Measurements from ENCODE around the gene GJA5. TPM values are rescaled to one million over a fixed set of nuclear protein-coding genes. Genes with fewer than 3 reads are reported as not detected.

The GJA5 gene
- total RNA-seq, 1 donor from 2014 or later: 0.27 TPM

DNA sequence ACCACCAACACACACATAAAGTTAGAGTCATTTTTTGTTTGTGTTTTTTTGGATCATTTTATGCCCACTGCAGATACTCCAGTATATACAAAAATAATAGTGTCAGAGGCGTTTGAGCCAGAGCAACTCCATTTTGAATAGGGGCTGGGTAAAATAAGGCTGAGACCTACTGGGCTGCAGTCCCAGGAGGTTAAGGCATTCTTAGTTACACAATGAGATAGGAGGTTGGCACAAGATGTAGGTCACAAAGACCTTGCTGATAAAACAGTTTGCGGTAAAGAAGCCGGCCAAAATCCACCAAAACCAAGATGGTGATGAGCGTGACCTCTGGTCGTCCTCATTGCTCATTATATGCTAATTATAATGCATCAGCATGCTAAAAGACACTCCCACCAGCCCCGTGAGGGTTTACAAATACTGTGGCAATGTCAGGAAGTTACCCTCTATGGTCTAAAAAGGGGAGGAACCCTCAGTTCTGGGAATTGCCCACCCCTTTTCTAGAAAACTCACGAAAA lies 40.6 kb downstream of the GJA5 start:
- H3K79me2 ChIP-seq (ENCODE audit: insufficient read depth, low read length): no peaks in the 10 kb centered on the region
- TF ChIP-seq EZH2 (IDR thresholded peaks at IDR 0.05; ENCODE audit: insufficient read depth, low read length): no peak
- TF ChIP-seq, protein P1, sequence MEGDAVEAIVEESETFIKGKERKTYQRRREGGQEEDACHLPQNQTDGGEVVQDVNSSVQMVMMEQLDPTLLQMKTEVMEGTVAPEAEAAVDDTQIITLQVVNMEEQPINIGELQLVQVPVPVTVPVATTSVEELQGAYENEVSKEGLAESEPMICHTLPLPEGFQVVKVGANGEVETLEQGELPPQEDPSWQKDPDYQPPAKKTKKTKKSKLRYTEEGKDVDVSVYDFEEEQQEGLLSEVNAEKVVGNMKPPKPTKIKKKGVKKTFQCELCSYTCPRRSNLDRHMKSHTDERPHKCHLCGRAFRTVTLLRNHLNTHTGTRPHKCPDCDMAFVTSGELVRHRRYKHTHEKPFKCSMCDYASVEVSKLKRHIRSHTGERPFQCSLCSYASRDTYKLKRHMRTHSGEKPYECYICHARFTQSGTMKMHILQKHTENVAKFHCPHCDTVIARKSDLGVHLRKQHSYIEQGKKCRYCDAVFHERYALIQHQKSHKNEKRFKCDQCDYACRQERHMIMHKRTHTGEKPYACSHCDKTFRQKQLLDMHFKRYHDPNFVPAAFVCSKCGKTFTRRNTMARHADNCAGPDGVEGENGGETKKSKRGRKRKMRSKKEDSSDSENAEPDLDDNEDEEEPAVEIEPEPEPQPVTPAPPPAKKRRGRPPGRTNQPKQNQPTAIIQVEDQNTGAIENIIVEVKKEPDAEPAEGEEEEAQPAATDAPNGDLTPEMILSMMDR (IDR thresholded peaks at IDR 0.05; ENCODE audit: insufficient read depth, low read depth, low read length): no peak
- H3K9ac ChIP-seq (ENCODE audit: low read length): no peak overlapping the region
- H3K4me1 Mint-ChIP-seq (ENCODE audit: low read depth, unreplicated experiment): no peaks in the 10 kb centered on the region
- H3K27me3 Mint-ChIP-seq (ENCODE audit: low read depth, unreplicated experiment): peaks cover 29% of the 10 kb centered on the region
- no peaks in the 10 kb centered on the region for H4K20me1 ChIP-seq (ENCODE audit: insufficient read depth, low read length)
- no peaks in the 10 kb centered on the region for H3K27me3 ChIP-seq (ENCODE audit: insufficient read depth, low read length)
- H3K4me3 Mint-ChIP-seq (ENCODE audit: unreplicated experiment): no peak overlapping the region
- no peak overlapping the region for H3K4me3 ChIP-seq (ENCODE audit: insufficient read depth, low read depth, low read length)
- H3K36me3 ChIP-seq (ENCODE audit: insufficient read depth, low read length): no peaks in the 10 kb centered on the region
- H3K36me3 Mint-ChIP-seq (ENCODE audit: low read depth, unreplicated experiment): no peaks in the 10 kb centered on the region
- no peaks in the 10 kb centered on the region for H3K9me3 ChIP-seq (ENCODE audit: insufficient read depth, low read depth, low read length)
- H3K27ac Mint-ChIP-seq (ENCODE audit: unreplicated experiment): no peak overlapping the region
- no peaks in the 10 kb centered on the region for H3K9me3 Mint-ChIP-seq (ENCODE audit: unreplicated experiment)
- FAIRE-seq: no peak
- no peak overlapping the region for H3K27ac ChIP-seq (ENCODE audit: low read depth, low read length)
- no peak overlapping the region for H2AFZ ChIP-seq (ENCODE audit: low read depth, low read length)
- H3K4me2 ChIP-seq (ENCODE audit: low read length): no peak overlapping the region
- no peak for DNase-seq (ENCODE audit: low read depth)
- no peaks in the 10 kb centered on the region for H3K4me1 ChIP-seq (ENCODE audit: insufficient read depth, low read length)

DNA sequence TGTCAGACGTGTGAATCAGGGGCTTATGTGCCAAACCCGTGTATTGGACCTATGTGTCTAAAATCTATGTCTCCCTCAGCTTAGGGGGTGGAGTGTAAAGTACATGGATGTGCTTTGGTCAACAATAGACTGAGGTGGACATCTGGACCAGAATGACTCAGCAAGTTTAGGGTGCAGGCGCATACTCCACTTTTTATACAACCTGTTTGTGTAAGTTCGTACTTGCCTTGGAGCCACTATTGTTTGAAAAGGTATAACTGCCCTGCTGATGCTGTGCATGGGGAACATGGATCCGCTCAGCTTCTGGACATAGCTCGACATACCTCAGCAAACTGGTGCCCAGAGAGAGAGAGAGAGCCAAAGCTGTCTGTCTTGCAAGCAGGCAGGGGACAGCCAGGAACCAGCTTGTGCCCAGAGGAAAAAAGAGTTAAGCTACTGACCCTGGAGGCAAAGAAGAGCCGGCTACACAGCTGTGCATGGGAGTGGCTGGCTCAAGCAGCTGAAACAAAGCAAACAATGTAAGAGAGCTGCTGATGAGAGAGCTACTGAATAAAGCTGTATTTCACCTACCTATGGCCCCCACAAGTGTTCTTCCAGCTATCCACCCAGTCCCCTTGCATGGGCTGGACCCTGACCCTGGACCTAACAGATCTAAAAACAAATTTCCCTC lies 41.2 kb downstream of the GJA5 start:
- Histone ChIP-seq H3K4me2 (ENCODE audit: low read length) (no peak overlapping the region), H3K9ac (ENCODE audit: low read length) (no peak overlapping the region), H3K4me3 (ENCODE audit: insufficient read depth, low read depth, low read length) (no peak overlapping the region), H4K20me1 (ENCODE audit: insufficient read depth, low read length) (no peaks in the 10 kb centered on the region), H3K36me3 (ENCODE audit: insufficient read depth, low read length) (no peaks in the 10 kb centered on the region), H3K27me3 (ENCODE audit: insufficient read depth, low read length) (no peaks in the 10 kb centered on the region), H3K4me1 (ENCODE audit: insufficient read depth, low read length) (no peaks in the 10 kb centered on the region), H3K27ac (ENCODE audit: low read depth, low read length) (no peak overlapping the region), H3K79me2 (ENCODE audit: insufficient read depth, low read length) (no peaks in the 10 kb centered on the region), H3K9me3 (ENCODE audit: insufficient read depth, low read depth, low read length) (no peaks in the 10 kb centered on the region), H2AFZ (ENCODE audit: low read depth, low read length) (no peak overlapping the region)
- no peaks in the 10 kb centered on the region for H3K36me3 Mint-ChIP-seq (ENCODE audit: low read depth, unreplicated experiment)
- no peaks in the 10 kb centered on the region for H3K4me1 Mint-ChIP-seq (ENCODE audit: low read depth, unreplicated experiment)
- H3K4me3 Mint-ChIP-seq (ENCODE audit: unreplicated experiment): no peak overlapping the region
- DNase-seq (ENCODE audit: low read depth) (no peak), FAIRE-seq (no peak)
- H3K27ac Mint-ChIP-seq (ENCODE audit: unreplicated experiment): no peak overlapping the region
- H3K9me3 Mint-ChIP-seq (ENCODE audit: unreplicated experiment): no peaks in the 10 kb centered on the region
- TF ChIP-seq, protein P1 (IDR thresholded peaks at IDR 0.05; ENCODE audit: insufficient read depth, low read depth, low read length): no peak
- no peak for TF ChIP-seq EZH2 (IDR thresholded peaks at IDR 0.05; ENCODE audit: insufficient read depth, low read length)
- peaks cover 30% of the 10 kb centered on the region for H3K27me3 Mint-ChIP-seq (ENCODE audit: low read depth, unreplicated experiment)

DNA sequence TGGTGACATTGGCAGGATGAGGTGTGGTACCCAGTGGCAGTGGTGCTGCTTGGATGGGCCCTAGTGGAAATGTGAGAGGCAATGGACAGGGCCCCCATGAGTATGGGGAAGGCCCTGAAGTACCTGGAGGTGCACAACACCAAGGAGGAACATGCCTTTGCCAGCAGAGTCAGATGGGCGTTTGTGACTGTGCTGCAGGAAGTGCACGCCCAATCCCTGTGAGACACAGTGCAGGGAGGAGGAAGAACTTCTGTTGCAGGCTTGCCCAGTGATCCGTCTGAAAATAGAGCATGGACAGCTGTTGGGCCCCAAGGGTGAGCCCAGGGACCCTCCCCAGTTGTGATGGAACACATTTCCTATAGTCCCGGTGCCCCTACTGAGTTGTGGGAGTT lies 42.7 kb downstream of the GJA5 start:
- Histone ChIP-seq H3K9me3 (ENCODE audit: insufficient read depth, low read depth, low read length) (no peaks in the 10 kb centered on the region), H3K4me1 (ENCODE audit: insufficient read depth, low read length) (no peaks in the 10 kb centered on the region), H3K27me3 (ENCODE audit: insufficient read depth, low read length) (no peaks in the 10 kb centered on the region), H4K20me1 (ENCODE audit: insufficient read depth, low read length) (no peaks in the 10 kb centered on the region), H3K79me2 (ENCODE audit: insufficient read depth, low read length) (no peaks in the 10 kb centered on the region), H3K4me2 (ENCODE audit: low read length) (no peak overlapping the region), H3K4me3 (ENCODE audit: insufficient read depth, low read depth, low read length) (no peak overlapping the region), H2AFZ (ENCODE audit: low read depth, low read length) (no peak overlapping the region), H3K9ac (ENCODE audit: low read length) (no peak overlapping the region), H3K27ac (ENCODE audit: low read depth, low read length) (no peak overlapping the region), H3K36me3 (ENCODE audit: insufficient read depth, low read length) (no peaks in the 10 kb centered on the region)
- H3K4me1 Mint-ChIP-seq (ENCODE audit: low read depth, unreplicated experiment): no peaks in the 10 kb centered on the region
- no peak overlapping the region for H3K4me3 Mint-ChIP-seq (ENCODE audit: unreplicated experiment)
- no peak overlapping the region for H3K27ac Mint-ChIP-seq (ENCODE audit: unreplicated experiment)
- no peak for DNase-seq (ENCODE audit: low read depth)
- FAIRE-seq: no peak
- no peaks in the 10 kb centered on the region for H3K9me3 Mint-ChIP-seq (ENCODE audit: unreplicated experiment)
- H3K36me3 Mint-ChIP-seq (ENCODE audit: low read depth, unreplicated experiment): no peaks in the 10 kb centered on the region
- no peak for TF ChIP-seq EZH2 (IDR thresholded peaks at IDR 0.05; ENCODE audit: insufficient read depth, low read length)
- TF ChIP-seq, protein P1 (IDR thresholded peaks at IDR 0.05; ENCODE audit: insufficient read depth, low read depth, low read length): no peak
- H3K27me3 Mint-ChIP-seq (ENCODE audit: low read depth, unreplicated experiment): peaks cover 20% of the 10 kb centered on the region

Data from astrocyte (in vitro differentiated cells and primary cell).